ENCODE measurements around the gene CLDN6.

CLDN6 gene

DNA sequence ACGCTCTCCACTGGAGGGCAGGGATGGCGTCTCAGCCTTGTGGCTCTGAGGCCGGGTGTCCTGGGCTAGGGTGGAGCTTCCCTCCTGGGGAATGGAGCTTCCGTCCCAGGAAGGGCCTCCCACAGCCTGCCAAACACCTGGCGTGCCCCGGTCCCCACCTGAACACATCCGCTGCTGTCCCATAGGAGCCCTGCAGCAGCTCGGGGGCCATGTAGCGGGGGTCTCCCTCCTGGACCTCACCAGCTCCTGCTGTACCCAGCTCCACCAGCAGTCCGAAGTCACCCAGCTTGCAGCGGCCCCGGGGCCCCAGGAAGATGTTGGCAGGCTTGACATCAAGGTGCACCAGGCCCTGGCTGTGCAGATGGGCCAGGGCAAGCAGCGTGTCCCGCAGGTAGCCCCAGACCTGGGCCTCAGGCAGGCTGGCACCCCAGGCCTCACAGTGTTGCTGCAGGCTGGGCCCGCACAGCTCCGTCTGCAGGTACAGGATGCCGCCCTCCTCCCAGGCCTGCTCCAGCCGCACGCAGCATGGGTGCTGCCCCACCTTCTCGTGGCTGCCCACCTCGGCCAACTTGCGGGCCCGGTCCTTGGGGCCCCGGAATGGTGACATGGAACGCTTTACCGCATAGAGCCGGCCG is 42.7 kb downstream of the CLDN6 start:
- no peak overlapping the region for H3K4me3 Mint-ChIP-seq
- H3K27ac Mint-ChIP-seq: no peak overlapping the region
- no peak for TF ChIP-seq CTCF (IDR thresholded peaks at IDR 0.05)
- DNase-seq: no peak
- H3K9me3 Mint-ChIP-seq: no peaks in the 10 kb centered on the region
- no peaks in the 10 kb centered on the region for H3K36me3 Mint-ChIP-seq (ENCODE audit: low read depth)
- H3K27me3 Mint-ChIP-seq (ENCODE audit: low read depth, poor library complexity): peaks cover 3% of the 10 kb centered on the region
- peaks cover 18% of the 10 kb centered on the region for H3K4me1 Mint-ChIP-seq

DNA sequence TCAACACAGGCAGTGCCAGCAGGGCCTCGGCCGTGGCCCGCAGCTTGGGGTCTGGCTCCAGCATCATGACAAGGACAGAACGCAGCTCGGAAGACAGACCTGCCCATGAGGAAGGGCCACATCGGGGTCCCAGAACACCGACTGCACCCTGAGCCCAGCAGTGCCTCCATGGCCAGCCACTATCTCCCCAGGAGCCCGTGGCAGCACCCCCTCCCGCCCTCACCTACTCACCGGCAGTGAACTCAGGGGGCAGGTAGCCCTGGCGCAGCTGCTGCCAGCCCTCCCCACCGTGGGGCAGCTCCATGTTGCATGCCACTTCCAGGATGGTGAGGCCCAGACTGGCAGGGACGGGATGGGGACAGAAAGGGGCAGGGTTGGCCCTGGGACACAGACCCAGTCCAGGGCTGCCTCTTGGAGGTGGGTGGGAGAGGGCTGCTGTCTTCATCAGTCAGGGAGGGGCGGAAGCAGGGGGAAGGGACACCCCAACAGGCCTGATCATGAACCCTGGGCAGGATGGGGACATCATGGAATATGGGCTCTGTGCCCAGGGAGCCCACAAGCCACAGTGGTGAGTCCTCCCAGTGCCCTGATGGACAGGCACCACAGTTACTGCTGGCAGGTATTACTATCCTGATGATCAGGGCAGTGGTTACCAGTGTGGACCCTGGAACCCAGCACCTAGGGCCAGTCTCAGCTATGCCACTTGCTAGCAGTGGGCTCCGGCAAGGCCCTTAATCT is 43.5 kb downstream of the CLDN6 start:
- Mint-ChIP-seq H3K9me3 (no peaks in the 10 kb centered on the region), H3K4me3 (no peak overlapping the region)

DNA sequence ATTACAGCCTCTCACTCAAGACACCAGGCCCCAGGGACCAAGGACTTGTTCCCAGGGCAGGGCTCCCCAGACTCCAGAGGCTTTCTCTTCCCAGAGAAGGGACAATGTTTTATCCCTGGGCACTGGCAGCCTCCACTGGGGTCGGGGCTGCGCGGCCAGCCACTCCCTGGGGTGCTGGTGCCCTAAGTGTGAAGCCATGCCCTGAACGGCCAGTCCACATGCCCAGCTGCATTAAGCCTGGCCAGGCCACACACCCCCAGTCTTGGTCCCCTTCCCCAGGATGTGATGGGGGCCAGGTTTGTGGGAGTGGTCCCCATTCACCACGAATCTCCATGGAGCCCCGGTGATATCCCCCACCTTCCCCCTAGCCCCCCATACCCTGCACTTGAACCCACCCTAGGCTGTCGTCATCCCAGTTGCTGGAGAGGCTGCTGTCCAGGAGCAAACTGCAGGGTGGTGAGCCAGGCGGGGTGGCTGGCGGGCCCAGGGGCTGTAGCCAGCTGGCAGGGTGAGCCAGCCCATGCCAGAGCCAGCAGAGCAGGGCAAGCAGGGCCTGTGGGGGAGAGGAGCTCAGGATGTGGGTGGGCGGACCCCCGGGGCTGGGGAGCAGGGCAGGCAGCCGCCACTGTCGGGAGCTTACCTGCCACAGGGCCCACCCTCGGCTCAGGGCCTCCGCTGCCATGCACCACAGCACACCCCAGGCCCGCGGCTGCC is 44.2 kb downstream of the CLDN6 start:
- TF ChIP-seq CTCF (IDR thresholded peaks at IDR 0.05): no peak
- Mint-ChIP-seq H3K27me3 (ENCODE audit: low read depth, poor library complexity) (peaks cover 3% of the 10 kb centered on the region), H3K27ac (no peak overlapping the region), H3K4me3 (no peak overlapping the region), H3K9me3 (no peaks in the 10 kb centered on the region), H3K36me3 (ENCODE audit: low read depth) (no peaks in the 10 kb centered on the region), H3K4me1 (peaks cover 18% of the 10 kb centered on the region)
- DNase-seq: no peak

More for the DNA sequence above, 43.5 kb downstream of the CLDN6 start:
- no peak overlapping the region for H3K27ac Mint-ChIP-seq
- DNase-seq: no peak
- H3K4me1 Mint-ChIP-seq: peaks cover 18% of the 10 kb centered on the region
- no peaks in the 10 kb centered on the region for H3K36me3 Mint-ChIP-seq (ENCODE audit: low read depth)
- peaks cover 3% of the 10 kb centered on the region for H3K27me3 Mint-ChIP-seq (ENCODE audit: low read depth, poor library complexity)
- no peak for TF ChIP-seq CTCF (IDR thresholded peaks at IDR 0.05)

- Mint-ChIP-seq H3K27ac (no peak overlapping the region), H3K4me1 (peaks cover 24% of the 10 kb centered on the region), H3K9me3 (no peaks in the 10 kb centered on the region), H3K4me3 (no peak overlapping the region), H3K36me3 (ENCODE audit: low read depth) (no peaks in the 10 kb centered on the region), H3K27me3 (ENCODE audit: low read depth, poor library complexity) (peaks cover 3% of the 10 kb centered on the region)
- no peak for DNase-seq
- TF ChIP-seq CTCF (IDR thresholded peaks at IDR 0.05): no peak
These were observed 44.9 kb downstream of the CLDN6 start for GRCh38 chr16:2973093-2973492.

DNA sequence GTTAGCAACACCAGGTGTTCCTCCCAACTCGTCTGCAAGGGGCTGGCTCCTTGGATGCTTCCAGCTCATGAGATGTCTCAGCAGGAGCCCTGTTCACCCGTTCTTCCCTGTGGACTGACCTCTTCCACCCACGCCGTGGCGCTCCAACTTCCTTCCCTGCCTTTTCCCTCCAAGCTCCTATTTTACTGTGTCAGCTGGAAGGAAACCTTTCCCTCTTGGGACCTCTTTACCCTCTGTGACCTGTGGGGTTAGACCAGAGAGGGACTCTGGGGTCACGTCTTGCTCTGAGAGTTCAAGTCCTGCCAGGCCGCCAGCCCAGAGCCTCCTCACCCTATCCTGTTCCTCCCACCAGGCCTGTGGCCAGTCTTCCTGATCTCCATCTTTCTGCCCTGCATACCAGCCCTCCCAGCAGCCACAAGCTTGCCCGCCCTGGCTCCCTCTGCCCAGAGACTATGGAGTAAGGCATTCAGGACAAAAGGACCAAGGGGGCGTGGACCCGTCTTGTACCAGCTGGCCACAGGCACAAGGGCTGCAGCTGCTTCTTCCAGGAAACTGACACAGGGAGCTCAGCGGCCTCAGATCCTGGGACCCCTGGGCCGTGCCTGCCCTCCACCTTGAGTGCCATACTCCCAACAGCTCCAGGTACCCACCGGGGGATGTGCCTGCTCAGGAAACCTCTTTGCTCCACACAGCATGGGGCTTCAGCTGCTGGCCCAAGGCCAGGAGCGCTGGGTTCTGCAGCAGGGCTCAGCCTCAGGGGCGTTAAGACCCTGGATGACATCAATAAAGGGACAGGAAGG is 45.8 kb downstream of the CLDN6 start:
- peak overlapping the region; percentile 35 for H3K4me3 Mint-ChIP-seq
- H3K27me3 Mint-ChIP-seq (ENCODE audit: low read depth, poor library complexity): no peaks in the 10 kb centered on the region
- H3K4me1 Mint-ChIP-seq: peaks cover 24% of the 10 kb centered on the region
- H3K9me3 Mint-ChIP-seq: no peaks in the 10 kb centered on the region
- TF ChIP-seq CTCF (IDR thresholded peaks at IDR 0.05): no peak
- peak overlapping the region; percentile 52 for H3K27ac Mint-ChIP-seq
- no peak for DNase-seq
- no peaks in the 10 kb centered on the region for H3K36me3 Mint-ChIP-seq (ENCODE audit: low read depth)
